Progenitor cell of endocrine pancreas (in vitro differentiated cells): ENCODE results near the gene FIBCD1. TPM values are rescaled to one million over a fixed set of nuclear protein-coding genes. Genes with fewer than 3 reads are reported as not detected.

Experiments used
- DNase-seq: peaks from one replicate; pipeline ENCODE4 v3.0.0; 2021; ENCODE audit warnings: low spot score; ENCODE audit not compliant: unreplicated experiment
- H3K27ac Mint-ChIP-seq: 2 replicates; pipeline ENCODE4 v1.8.0; 2021; ENCODE audit warnings: mild to moderate bottlenecking, moderate library complexity, mixed read lengths
- H3K27me3 Mint-ChIP-seq: 2 replicates; pipeline ENCODE4 v1.8.0; 2021; ENCODE audit warnings: mixed read lengths
- H3K36me3 Mint-ChIP-seq: 2 replicates; pipeline ENCODE4 v1.8.0; 2022; ENCODE audit warnings: mixed read lengths; ENCODE audit not compliant: insufficient read depth
- H3K4me1 Mint-ChIP-seq: 2 replicates; pipeline ENCODE4 v1.8.0; 2021; ENCODE audit warnings: low read depth, mixed read lengths
- H3K4me3 Mint-ChIP-seq: 2 replicates; pipeline ENCODE4 v1.8.0; 2021; ENCODE audit warnings: low read depth, mild to moderate bottlenecking, moderate library complexity, mixed read lengths
- H3K9me3 Mint-ChIP-seq: 2 replicates; pipeline ENCODE4 v1.8.0; 2021; ENCODE audit warnings: low read depth, mixed read lengths
- CTCF ChIP-seq: fragments of 200-600 bp; sonication (generic); IDR thresholded peaks from one replicate; pipeline ENCODE4 v1.5.0; 2021; ENCODE audit warnings: antibody characterized with exemption, mild to moderate bottlenecking; ENCODE audit not compliant: unreplicated experiment
- total RNA-seq: library from RNA; stranded (reverse); gene quantifications from 2 replicates; pipeline ENCODE4 v1.2.1, GENCODE V29; 2021

Gene FIBCD1
- total RNA-seq, 1 donor from 2014 or later: not detected

- peaks cover 20% of the 10 kb centered on the region for H3K27me3 Mint-ChIP-seq
- H3K4me1 Mint-ChIP-seq: peaks cover 6% of the 10 kb centered on the region
- H3K27ac Mint-ChIP-seq: no peak overlapping the region
- no peak for TF ChIP-seq CTCF
- DNase-seq: no peak
- H3K9me3 Mint-ChIP-seq: no peaks in the 10 kb centered on the region
- no peak overlapping the region for H3K4me3 Mint-ChIP-seq
- H3K36me3 Mint-ChIP-seq: no peaks in the 10 kb centered on the region
Measured at GRCh38 chr9:130985606-130986162, 46.6 kb upstream of the FIBCD1 start.

GRCh38 chr9:130985029-130985428, 46.0 kb upstream of the FIBCD1 start:
- Mint-ChIP-seq H3K27ac (no peak overlapping the region), H3K4me1 (peaks cover 6% of the 10 kb centered on the region), H3K27me3 (peaks cover 19% of the 10 kb centered on the region), H3K4me3 (no peak overlapping the region), H3K36me3 (no peaks in the 10 kb centered on the region), H3K9me3 (no peaks in the 10 kb centered on the region)
- no peak for TF ChIP-seq CTCF
- DNase-seq: no peak

GRCh38 chr9:130984521-130984920, 45.5 kb upstream of the FIBCD1 start:
- no peaks in the 10 kb centered on the region for H3K36me3 Mint-ChIP-seq
- H3K4me3 Mint-ChIP-seq: no peak overlapping the region
- no peaks in the 10 kb centered on the region for H3K9me3 Mint-ChIP-seq
- no peak for TF ChIP-seq CTCF
- no peak for DNase-seq
- peaks cover 6% of the 10 kb centered on the region for H3K4me1 Mint-ChIP-seq
- H3K27ac Mint-ChIP-seq: no peak overlapping the region
- peaks cover 20% of the 10 kb centered on the region for H3K27me3 Mint-ChIP-seq

GRCh38 chr9:130983970-130984369, 44.9 kb upstream of the FIBCD1 start:
- no peaks in the 10 kb centered on the region for H3K9me3 Mint-ChIP-seq
- H3K27me3 Mint-ChIP-seq: peaks cover 22% of the 10 kb centered on the region
- no peak for TF ChIP-seq CTCF
- no peak for DNase-seq
- peaks cover 6% of the 10 kb centered on the region for H3K4me1 Mint-ChIP-seq
- no peak overlapping the region for H3K4me3 Mint-ChIP-seq
- H3K27ac Mint-ChIP-seq: no peak overlapping the region
- H3K36me3 Mint-ChIP-seq: no peaks in the 10 kb centered on the region

GRCh38 chr9:130983359-130983670, 44.3 kb upstream of the FIBCD1 start:
- Mint-ChIP-seq H3K27me3 (peaks cover 22% of the 10 kb centered on the region), H3K9me3 (no peaks in the 10 kb centered on the region), H3K27ac (no peak overlapping the region), H3K4me1 (peaks cover 6% of the 10 kb centered on the region), H3K4me3 (no peak overlapping the region), H3K36me3 (no peaks in the 10 kb centered on the region)
- no peak for TF ChIP-seq CTCF
- no peak for DNase-seq
